Urinary bladder (tissue), 2 donors: Measurements from ENCODE around the gene EIF1AD. TPM values are rescaled to one million over a fixed set of nuclear protein-coding genes. Genes with fewer than 3 reads are reported as not detected.

Experiments
- polyA plus RNA-seq: library from polyadenylated mRNA; stranded (reverse); fragments of 200-250 nt; gene quantifications from one replicate; pipeline ENCODE4 v1.2.3, GENCODE V29; 2013
- total RNA-seq: library from RNA; depleted of rRNA; stranded (reverse); fragments of >200 nt; gene quantifications from one replicate; pipeline ENCODE4 v1.2.3, GENCODE V29; 2014
- donor health status: healthy.

EIF1AD gene
- total and polyA plus RNA-seq, 2 donors: 15.6 to 26.3 TPM

Other genes starting within 250 kb of the EIF1AD start
- 3.0 TPM for gene AP5B1, start 221.2 kb downstream of the EIF1AD start, total RNA-seq
- 14.7 TPM for gene AP5B1, start 221.2 kb downstream of the EIF1AD start, polyA plus RNA-seq
- gene OVOL1, start 215.1 kb downstream of the EIF1AD start, total RNA-seq: 4.7 TPM
- 5.1 TPM for gene OVOL1, start 215.1 kb downstream of the EIF1AD start, polyA plus RNA-seq
- 0.85 TPM for gene SNX32, start 168.2 kb downstream of the EIF1AD start, total RNA-seq
- gene SNX32, start 168.2 kb downstream of the EIF1AD start, polyA plus RNA-seq: 2.0 TPM
- 231 TPM for gene CFL1, start 144.0 kb downstream of the EIF1AD start, total RNA-seq
- gene CFL1, start 144.0 kb downstream of the EIF1AD start, polyA plus RNA-seq: 728 TPM
- gene MUS81, start 141.7 kb downstream of the EIF1AD start, total RNA-seq: 38.2 TPM
- 65.4 TPM for gene MUS81, start 141.7 kb downstream of the EIF1AD start, polyA plus RNA-seq
- gene EFEMP2, start 129.4 kb downstream of the EIF1AD start, total RNA-seq: 43.3 TPM
- 120 TPM for gene EFEMP2, start 129.4 kb downstream of the EIF1AD start, polyA plus RNA-seq
- 2.7 TPM for gene CTSW, start 122.3 kb downstream of the EIF1AD start, total RNA-seq
- gene CTSW, start 122.3 kb downstream of the EIF1AD start, polyA plus RNA-seq: 0.98 TPM
- 60.7 TPM for gene FIBP, start 113.7 kb downstream of the EIF1AD start, total RNA-seq
- 64.0 TPM for gene FIBP, start 113.7 kb downstream of the EIF1AD start, polyA plus RNA-seq
- 6.9 TPM for gene CCDC85B, start 111.5 kb downstream of the EIF1AD start, total RNA-seq
- 84.1 TPM for gene CCDC85B, start 111.5 kb downstream of the EIF1AD start, polyA plus RNA-seq
- gene FOSL1, start 101.8 kb downstream of the EIF1AD start, total RNA-seq: not detected
- 7.5 TPM for gene FOSL1, start 101.8 kb downstream of the EIF1AD start, polyA plus RNA-seq
- gene C11orf68, start 83.1 kb downstream of the EIF1AD start, total RNA-seq: 11.8 TPM
- gene C11orf68, start 83.1 kb downstream of the EIF1AD start, polyA plus RNA-seq: 65.9 TPM
- gene DRAP1, start 82.7 kb downstream of the EIF1AD start, total RNA-seq: 36.7 TPM
- 111 TPM for gene DRAP1, start 82.7 kb downstream of the EIF1AD start, polyA plus RNA-seq
- not detected for gene TSGA10IP, start 56.7 kb downstream of the EIF1AD start, total RNA-seq
- 0.09 TPM for gene TSGA10IP, start 56.7 kb downstream of the EIF1AD start, polyA plus RNA-seq
- 18.9 TPM for gene SART1, start 40.4 kb downstream of the EIF1AD start, total RNA-seq
- gene SART1, start 40.4 kb downstream of the EIF1AD start, polyA plus RNA-seq: 47.2 TPM
- 8.6 TPM for gene BANF1, start 346 bp upstream of the EIF1AD start, total RNA-seq
- 181 TPM for gene BANF1, start 346 bp upstream of the EIF1AD start, polyA plus RNA-seq
- 0.58 TPM for gene CST6, start 9.9 kb upstream of the EIF1AD start, total RNA-seq
- 0.37 TPM for gene CST6, start 9.9 kb upstream of the EIF1AD start, polyA plus RNA-seq
- not detected for gene CATSPER1, start 24.3 kb upstream of the EIF1AD start, total RNA-seq
- 0.35 TPM for gene CATSPER1, start 24.3 kb upstream of the EIF1AD start, polyA plus RNA-seq
- gene GAL3ST3, start 47.0 kb upstream of the EIF1AD start, total RNA-seq: 0.42 TPM
- gene GAL3ST3, start 47.0 kb upstream of the EIF1AD start, polyA plus RNA-seq: not detected
- gene SF3B2, start 50.2 kb upstream of the EIF1AD start, total RNA-seq: 77.2 TPM
- gene SF3B2, start 50.2 kb upstream of the EIF1AD start, polyA plus RNA-seq: 142 TPM
- 42.3 TPM for gene PACS1, start 68.1 kb upstream of the EIF1AD start, total RNA-seq
- gene PACS1, start 68.1 kb upstream of the EIF1AD start, polyA plus RNA-seq: 41.3 TPM